Activated T-helper 1 cell treated with anti-CD3 and anti-CD28 coated beads, Interleukin-12 subunit alpha, Interleukin-12 subunit beta, Interleukin-2, Interleukin-4 antibody, amounts not matched to agents 30 ng/mL and 10 ng/mL and 1 ng/mL, durations not matched to agents 14 hours and 24 hours and 36 hours (primary cell): ENCODE results near the gene NAGLU. TPM values are rescaled to one million over a fixed set of nuclear protein-coding genes. Genes with fewer than 3 reads are reported as not detected.
A peak's percentile ranks its signal among the peaks of the same experiment; 100 is the strongest.

Experiments used
- DNase-seq: peaks from one replicate; pipeline ENCODE4 v3.0.0; 2021; ENCODE audit warnings: low spot score
- H3K27ac Mint-ChIP-seq: one replicate; pipeline ENCODE4 v1.8.0; 2021; ENCODE audit warnings: mild to moderate bottlenecking, mixed read lengths
- H3K27me3 Mint-ChIP-seq: one replicate; pipeline ENCODE4 v1.8.0; 2022; ENCODE audit warnings: mild to moderate bottlenecking, moderate library complexity, mixed read lengths; ENCODE audit not compliant: insufficient read depth
- H3K36me3 Mint-ChIP-seq: one replicate; pipeline ENCODE4 v1.8.0; 2021; ENCODE audit warnings: low read depth, mixed read lengths
- H3K4me1 Mint-ChIP-seq: one replicate; pipeline ENCODE4 v1.8.0; 2021; ENCODE audit warnings: low read depth, mixed read lengths
- H3K4me3 Mint-ChIP-seq: one replicate; pipeline ENCODE4 v1.8.0; 2021; ENCODE audit warnings: mild to moderate bottlenecking, moderate library complexity, mixed read lengths
- H3K9me3 Mint-ChIP-seq: one replicate; pipeline ENCODE4 v1.8.0; 2021; ENCODE audit warnings: mixed read lengths
- intact Hi-C: fragments of 100-400 bp; cut with micrococcal nuclease; formaldehyde crosslinking; loops from one replicate; pipeline ENCODE4 v1.15.1; 2024
- total RNA-seq: library from RNA; stranded (reverse); gene quantifications from 2 replicates; pipeline ENCODE4 v1.2.3, GENCODE V29; 2022

NAGLU gene
- total RNA-seq, 1 donor from 2014 or later = 18.2 TPM

GRCh38 chr17:42578282-42578869, 42.3 kb downstream of the NAGLU start:
- no peaks in the 10 kb centered on the region for H3K27me3 Mint-ChIP-seq
- intact Hi-C loops = loop anchor here (1.0 to 10.0 kb wide), 5 partner anchors 101 to 546 kb away; partner anchors contain the start of gene BRCA1
- peaks cover 46% of the 10 kb centered on the region for H3K4me1 Mint-ChIP-seq
- H3K4me3 Mint-ChIP-seq = peak overlapping the region; percentile 98
- peak overlapping the region; percentile 96 for H3K27ac Mint-ChIP-seq
- DNase-seq = peak; percentile 61
- H3K36me3 Mint-ChIP-seq = peaks cover 33% of the 10 kb centered on the region
- no peaks in the 10 kb centered on the region for H3K9me3 Mint-ChIP-seq

GRCh38 chr17:42579794-42580551, 43.9 kb downstream of the NAGLU start:
- Mint-ChIP-seq H3K27me3 (no peaks in the 10 kb centered on the region), H3K36me3 (peaks cover 27% of the 10 kb centered on the region), H3K4me1 (peaks cover 38% of the 10 kb centered on the region), H3K27ac (no peak overlapping the region), H3K9me3 (no peaks in the 10 kb centered on the region), H3K4me3 (peak overlapping the region; percentile 76)
- DNase-seq = no peak
- intact Hi-C loops = loop anchor here (5.0 to 10.0 kb wide), 2 partner anchors 347 to 545 kb away; partner anchors contain the start of gene BRCA1

GRCh38 chr17:42581744-42582270, 45.8 kb downstream of the NAGLU start:
- Mint-ChIP-seq H3K27ac (no peak overlapping the region), H3K36me3 (peaks cover 25% of the 10 kb centered on the region), H3K4me3 (no peak overlapping the region), H3K9me3 (no peaks in the 10 kb centered on the region), H3K4me1 (peaks cover 22% of the 10 kb centered on the region), H3K27me3 (no peaks in the 10 kb centered on the region)
- intact Hi-C loops = no loop called here
- DNase-seq = no peak

GRCh38 chr17:42584880-42585279, 48.8 kb downstream of the NAGLU start:
- Mint-ChIP-seq H3K27me3 (no peaks in the 10 kb centered on the region), H3K27ac (no peak overlapping the region), H3K4me3 (no peak overlapping the region), H3K4me1 (peaks cover under 1% of the 10 kb centered on the region), H3K36me3 (peaks cover 39% of the 10 kb centered on the region), H3K9me3 (no peaks in the 10 kb centered on the region)
- DNase-seq = no peak
- intact Hi-C loops = no loop called here

- Mint-ChIP-seq H3K27ac (no peak overlapping the region), H3K36me3 (peaks cover 39% of the 10 kb centered on the region)
- intact Hi-C loops = no loop called here
Observed at GRCh38 chr17:42585353-42585752, 49.3 kb downstream of the NAGLU start.

GRCh38 chr17:42586514-42587230, 50.6 kb downstream of the NAGLU start:
- Mint-ChIP-seq H3K36me3 (peaks cover 36% of the 10 kb centered on the region), H3K9me3 (no peaks in the 10 kb centered on the region), H3K27ac (no peak overlapping the region), H3K27me3 (no peaks in the 10 kb centered on the region), H3K4me3 (no peak overlapping the region), H3K4me1 (no peaks in the 10 kb centered on the region)
- intact Hi-C loops = no loop called here
- DNase-seq = no peak

More at GRCh38 chr17:42585353-42585752, 49.3 kb downstream of the NAGLU start:
- Mint-ChIP-seq H3K4me1 (no peaks in the 10 kb centered on the region), H3K4me3 (no peak overlapping the region), H3K9me3 (no peaks in the 10 kb centered on the region), H3K27me3 (no peaks in the 10 kb centered on the region)
- DNase-seq = no peak

GRCh38 chr17:42590886-42591285, 54.8 kb downstream of the NAGLU start:
- no peaks in the 10 kb centered on the region for H3K9me3 Mint-ChIP-seq
- H3K36me3 Mint-ChIP-seq = peaks cover 26% of the 10 kb centered on the region
- no peak overlapping the region for H3K4me3 Mint-ChIP-seq
- no peak overlapping the region for H3K27ac Mint-ChIP-seq
- intact Hi-C loops = no loop called here
- H3K4me1 Mint-ChIP-seq = no peaks in the 10 kb centered on the region
- H3K27me3 Mint-ChIP-seq = no peaks in the 10 kb centered on the region
- no peak for DNase-seq

- no peaks in the 10 kb centered on the region for H3K9me3 Mint-ChIP-seq
- no peaks in the 10 kb centered on the region for H3K4me1 Mint-ChIP-seq
- H3K36me3 Mint-ChIP-seq = peaks cover 26% of the 10 kb centered on the region
- no peak for DNase-seq
- H3K27ac Mint-ChIP-seq = no peak overlapping the region
- H3K27me3 Mint-ChIP-seq = no peaks in the 10 kb centered on the region
- H3K4me3 Mint-ChIP-seq = no peak overlapping the region
- intact Hi-C loops = no loop called here
Observed at GRCh38 chr17:42591411-42591810, 55.4 kb downstream of the NAGLU start.

Other genes starting within 250 kb of the NAGLU start
- gene STAT5A, start 247.7 kb upstream of the NAGLU start, total RNA-seq = 375 and 381 TPM in 2 replicates
- 240 and 241 TPM in 2 replicates for gene STAT3, start 147.8 kb upstream of the NAGLU start, total RNA-seq
- gene CAVIN1, start 113.0 kb upstream of the NAGLU start, total RNA-seq = 0.91 and 0.96 TPM in 2 replicates
- gene ATP6V0A1, start 77.4 kb upstream of the NAGLU start, total RNA-seq = 23.2 and 27.1 TPM in 2 replicates
- gene HSD17B1, start 16.7 kb downstream of the NAGLU start, total RNA-seq = 0.49 and 0.78 TPM in 2 replicates
- 93.1 and 95.4 TPM in 2 replicates for gene COASY, start 25.9 kb downstream of the NAGLU start, total RNA-seq
- gene MLX, start 30.9 kb downstream of the NAGLU start, total RNA-seq = 74.1 and 75.4 TPM in 2 replicates
- 27.6 and 31.5 TPM in 2 replicates for gene PSMC3IP, start 41.5 kb downstream of the NAGLU start, total RNA-seq
- 41.1 and 43.4 TPM in 2 replicates for gene RETREG3, start 73.1 kb downstream of the NAGLU start, total RNA-seq
- gene TUBG1, start 73.4 kb downstream of the NAGLU start, total RNA-seq = 90.0 and 95.2 TPM in 2 replicates
- gene TUBG2, start 123.0 kb downstream of the NAGLU start, total RNA-seq = 9.1 and 11.6 TPM in 2 replicates
- gene PLEKHH3, start 140.8 kb downstream of the NAGLU start, total RNA-seq = 0.52 and 0.76 TPM in 2 replicates
- 0.15 and 0.21 TPM in 2 replicates for gene CCR10, start 145.6 kb downstream of the NAGLU start, total RNA-seq
- gene CNTNAP1, start 146.3 kb downstream of the NAGLU start, total RNA-seq = 1.8 and 2.2 TPM in 2 replicates
- 35.6 and 40.0 TPM in 2 replicates for gene EZH1, start 208.8 kb downstream of the NAGLU start, total RNA-seq
- gene RAMP2, start 225.0 kb downstream of the NAGLU start, total RNA-seq = not detected in 2 replicates
- gene VPS25, start 237.2 kb downstream of the NAGLU start, total RNA-seq = 93.6 and 97.0 TPM in 2 replicates
- 0.12 and 0.29 TPM in 2 replicates for gene WNK4, start 244.4 kb downstream of the NAGLU start, total RNA-seq